Endothelial cell (in vitro differentiated cells): Measurements from ENCODE around the gene SAMD11. TPM values are rescaled to one million over a fixed set of nuclear protein-coding genes. Genes with fewer than 3 reads are reported as not detected.

Source experiments
- DNase-seq: peaks from one replicate; pipeline ENCODE4 v3.0.0; 2021; ENCODE audit warnings: low spot score
- H3K27ac Mint-ChIP-seq: one replicate; pipeline ENCODE4 v1.8.0; 2021; ENCODE audit warnings: mixed read lengths, inconsistent platforms; ENCODE audit not compliant: unreplicated experiment
- H3K27me3 Mint-ChIP-seq: one replicate; pipeline ENCODE4 v1.8.0; 2021; ENCODE audit warnings: mild to moderate bottlenecking, moderate library complexity, mixed read lengths, inconsistent platforms; ENCODE audit not compliant: unreplicated experiment
- H3K36me3 Mint-ChIP-seq: one replicate; pipeline ENCODE4 v1.8.0; 2021; ENCODE audit warnings: mild to moderate bottlenecking, low read depth, mixed read lengths, inconsistent platforms; ENCODE audit not compliant: unreplicated experiment
- H3K4me1 Mint-ChIP-seq: one replicate; pipeline ENCODE4 v1.8.0; 2021; ENCODE audit warnings: mild to moderate bottlenecking, mixed read lengths, inconsistent platforms; ENCODE audit not compliant: unreplicated experiment
- H3K4me3 Mint-ChIP-seq: one replicate; pipeline ENCODE4 v1.8.0; 2021; ENCODE audit warnings: mild to moderate bottlenecking, mixed read lengths, inconsistent platforms; ENCODE audit not compliant: unreplicated experiment
- H3K9me3 Mint-ChIP-seq: one replicate; pipeline ENCODE4 v1.8.0; 2021; ENCODE audit warnings: mixed read lengths, inconsistent platforms; ENCODE audit not compliant: unreplicated experiment
- total RNA-seq: library from RNA; stranded (reverse); fragmentation: NEBNext Ultra II Directional; extraction: Animal tissue kit (Norgen Biotek cat#: 25700); gene quantifications from one replicate; pipeline ENCODE4 v1.2.1, GENCODE V29; 2021; ENCODE audit not compliant: unreplicated experiment
- TF ChIP-seq, protein P1 (sequence below): fragments of 200-600 bp; sonication (generic); IDR thresholded peaks from one replicate; pipeline ENCODE4 v1.5.0; 2021; ENCODE audit warnings: antibody characterized with exemption; ENCODE audit not compliant: unreplicated experiment

The SAMD11 gene
- total RNA-seq, 1 donor from 2014 or later: not detected

DNA sequence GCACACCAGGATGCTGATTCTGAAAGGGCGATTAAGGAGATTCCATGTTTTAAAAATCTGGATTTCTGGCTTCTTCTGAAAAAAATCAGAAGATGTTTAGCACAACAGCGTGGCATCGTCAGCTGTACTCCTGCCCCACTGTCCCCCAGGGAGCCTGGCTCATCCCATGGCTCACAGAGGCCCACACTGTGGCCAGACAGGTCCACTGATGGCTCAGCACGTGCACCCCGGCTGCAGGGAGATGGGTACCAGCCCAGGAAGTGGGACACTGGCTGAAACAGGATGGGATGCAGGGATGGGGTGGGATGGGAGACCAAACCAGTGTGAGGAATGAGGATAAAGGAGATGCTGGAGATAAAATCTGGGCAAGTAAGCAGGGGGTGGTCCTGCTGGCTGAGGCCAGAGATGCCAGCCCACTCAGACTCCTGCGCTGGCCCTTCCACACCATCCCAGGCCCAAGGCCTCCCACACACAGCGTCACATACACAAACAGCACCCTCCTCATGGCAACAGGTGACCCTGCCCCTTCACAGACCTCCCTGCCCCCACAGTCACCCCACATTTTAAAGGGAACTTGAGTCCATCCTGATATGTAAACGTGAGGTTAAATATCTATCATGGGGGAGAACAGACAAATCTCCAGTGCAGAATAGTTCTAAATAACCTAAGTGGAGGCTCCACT lies 23.9 kb upstream of the SAMD11 start:
- TF ChIP-seq, protein P1, sequence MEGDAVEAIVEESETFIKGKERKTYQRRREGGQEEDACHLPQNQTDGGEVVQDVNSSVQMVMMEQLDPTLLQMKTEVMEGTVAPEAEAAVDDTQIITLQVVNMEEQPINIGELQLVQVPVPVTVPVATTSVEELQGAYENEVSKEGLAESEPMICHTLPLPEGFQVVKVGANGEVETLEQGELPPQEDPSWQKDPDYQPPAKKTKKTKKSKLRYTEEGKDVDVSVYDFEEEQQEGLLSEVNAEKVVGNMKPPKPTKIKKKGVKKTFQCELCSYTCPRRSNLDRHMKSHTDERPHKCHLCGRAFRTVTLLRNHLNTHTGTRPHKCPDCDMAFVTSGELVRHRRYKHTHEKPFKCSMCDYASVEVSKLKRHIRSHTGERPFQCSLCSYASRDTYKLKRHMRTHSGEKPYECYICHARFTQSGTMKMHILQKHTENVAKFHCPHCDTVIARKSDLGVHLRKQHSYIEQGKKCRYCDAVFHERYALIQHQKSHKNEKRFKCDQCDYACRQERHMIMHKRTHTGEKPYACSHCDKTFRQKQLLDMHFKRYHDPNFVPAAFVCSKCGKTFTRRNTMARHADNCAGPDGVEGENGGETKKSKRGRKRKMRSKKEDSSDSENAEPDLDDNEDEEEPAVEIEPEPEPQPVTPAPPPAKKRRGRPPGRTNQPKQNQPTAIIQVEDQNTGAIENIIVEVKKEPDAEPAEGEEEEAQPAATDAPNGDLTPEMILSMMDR: no peak
- Mint-ChIP-seq H3K36me3 (no peaks in the 10 kb centered on the region), H3K4me1 (no peaks in the 10 kb centered on the region), H3K9me3 (no peaks in the 10 kb centered on the region), H3K4me3 (no peak overlapping the region), H3K27ac (no peak overlapping the region), H3K27me3 (peaks cover 11% of the 10 kb centered on the region)
- DNase-seq: no peak

- no peaks in the 10 kb centered on the region for H3K9me3 Mint-ChIP-seq
- no peak overlapping the region for H3K27ac Mint-ChIP-seq
- DNase-seq: no peak
- peaks cover 18% of the 10 kb centered on the region for H3K27me3 Mint-ChIP-seq
- TF ChIP-seq, protein P1: no peak
- H3K4me1 Mint-ChIP-seq: no peaks in the 10 kb centered on the region
- no peaks in the 10 kb centered on the region for H3K36me3 Mint-ChIP-seq
- H3K4me3 Mint-ChIP-seq: no peak overlapping the region
Observed at GRCh38 chr1:901108-901859, 22.4 kb upstream of the SAMD11 start.

DNA sequence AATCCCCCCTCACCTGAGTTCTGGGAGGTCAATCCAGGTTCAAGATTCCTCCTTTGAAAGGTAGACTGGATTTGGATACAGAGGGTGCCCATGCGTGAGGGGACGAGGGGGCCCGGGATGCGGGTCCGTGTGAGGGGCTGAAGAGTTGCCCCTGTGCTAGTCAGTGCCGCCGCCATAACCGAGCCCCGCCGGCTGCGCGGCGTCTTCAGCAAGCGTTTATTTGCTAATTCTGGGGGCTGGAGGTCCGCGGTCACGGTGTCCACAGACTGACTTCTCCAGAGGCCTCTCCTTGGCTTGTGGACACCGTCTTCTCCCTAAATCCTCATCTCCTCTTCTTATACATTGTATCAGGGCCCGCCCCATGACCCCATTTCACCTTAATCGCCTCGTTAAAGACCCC lies 20.9 kb upstream of the SAMD11 start:
- Mint-ChIP-seq H3K36me3 (no peaks in the 10 kb centered on the region), H3K9me3 (no peaks in the 10 kb centered on the region), H3K27ac (no peak overlapping the region), H3K27me3 (peaks cover 20% of the 10 kb centered on the region), H3K4me1 (no peaks in the 10 kb centered on the region), H3K4me3 (no peak overlapping the region)
- no peak for DNase-seq
- TF ChIP-seq, protein P1: no peak

GRCh38 chr1:903305-903704 lies 20.4 kb upstream of the SAMD11 start:
- Mint-ChIP-seq H3K4me1 (no peaks in the 10 kb centered on the region), H3K27me3 (peaks cover 20% of the 10 kb centered on the region), H3K4me3 (no peak overlapping the region), H3K36me3 (no peaks in the 10 kb centered on the region), H3K9me3 (no peaks in the 10 kb centered on the region), H3K27ac (no peak overlapping the region)
- DNase-seq: no peak
- TF ChIP-seq, protein P1: no peak

DNA sequence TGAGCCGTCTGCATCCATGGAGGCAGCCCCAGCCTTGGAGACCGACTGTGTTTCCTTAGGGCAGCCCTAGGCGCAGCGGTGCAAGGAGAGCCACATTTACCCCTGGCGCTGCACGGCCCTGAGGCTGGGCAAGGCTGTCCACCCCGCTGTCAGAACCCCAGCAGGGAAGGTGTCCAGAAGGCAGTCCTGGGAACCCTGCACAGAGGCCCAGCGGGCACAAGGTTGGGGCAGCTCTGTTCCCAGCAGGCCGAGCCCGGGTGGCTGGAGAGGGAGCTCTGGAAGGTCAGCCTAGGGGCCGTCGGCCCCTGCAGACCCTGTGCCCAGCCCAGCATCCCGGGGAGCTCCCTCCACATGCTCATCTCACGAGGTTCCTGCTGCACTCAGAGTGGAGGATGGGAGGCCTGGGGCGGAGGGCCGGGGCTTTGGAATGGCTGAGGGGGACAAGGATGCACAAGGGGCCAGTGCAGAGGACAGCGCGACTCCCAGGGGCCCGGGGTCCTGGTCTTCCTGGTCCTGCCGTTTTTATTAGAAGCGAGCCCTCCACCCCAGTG lies 19.9 kb upstream of the SAMD11 start:
- Mint-ChIP-seq H3K27me3 (peaks cover 19% of the 10 kb centered on the region), H3K27ac (no peak overlapping the region), H3K4me3 (no peak overlapping the region), H3K9me3 (no peaks in the 10 kb centered on the region), H3K4me1 (no peaks in the 10 kb centered on the region), H3K36me3 (no peaks in the 10 kb centered on the region)
- no peak for DNase-seq
- TF ChIP-seq, protein P1: no peak
